Measurements from ENCODE around the gene BSDC1. TPM values are rescaled to one million over a fixed set of nuclear protein-coding genes. Genes with fewer than 3 reads are reported as not detected.

The BSDC1 gene
- total and polyA plus RNA-seq, 12 donors, result 21.4 to 49.4 (median 44.3) TPM

- no peaks in the 10 kb centered on the region for H3K9me3 ChIP-seq
- H3K27me3 ChIP-seq, result no peaks in the 10 kb centered on the region
- no peak overlapping the region for H3K27ac ChIP-seq
- DNase-seq (no peak), ATAC-seq (no peak)
- no peak for TF ChIP-seq CTCF (IDR thresholded peaks at IDR 0.05)
- WGBS, 2 donors, result 87 to 93% methylated on average over 4 of the region's 4 CpGs
- intact Hi-C loops (cut with DNase I), result loop anchor here in 2 of 10 donors (1.0 to 10.0 kb wide), 2 partner anchors 24 to 369 kb away; no protein-coding TSS in a partner anchor
- H3K4me3 ChIP-seq, result no peak overlapping the region
- no peaks in the 10 kb centered on the region for H3K36me3 ChIP-seq
- H3K4me1 ChIP-seq, result peaks cover 0 to 6% (median 0%) of the 10 kb centered on the region in 9 donors
Observed at GRCh38 chr1:32405672-32406467, 11.6 kb upstream of the BSDC1 start.

GRCh38 chr1:32404946-32405345 is 10.7 kb upstream of the BSDC1 start:
- Histone ChIP-seq H3K36me3 (no peaks in the 10 kb centered on the region), H3K27ac (no peak overlapping the region), H3K27me3 (no peaks in the 10 kb centered on the region), H3K4me1 (peaks cover 0 to 8% (median 0%) of the 10 kb centered on the region in 9 donors), H3K9me3 (no peaks in the 10 kb centered on the region), H3K4me3 (no peak overlapping the region)
- 36 to 44% methylated on average over 2 of the region's 2 CpGs for WGBS, 2 donors
- intact Hi-C loops (cut with DNase I), result loop anchor here in 3 of 10 donors (1.0 to 10.0 kb wide), 3 partner anchors 25 to 370 kb away; no protein-coding TSS in a partner anchor
- ATAC-seq, result no peak
- TF ChIP-seq CTCF (IDR thresholded peaks at IDR 0.05), result no peak
- no peak for DNase-seq

- Histone ChIP-seq H3K27me3 (no peaks in the 10 kb centered on the region), H3K36me3 (no peaks in the 10 kb centered on the region), H3K4me3 (no peak overlapping the region), H3K9me3 (no peaks in the 10 kb centered on the region), H3K4me1 (peaks cover 0 to 8% (median 0%) of the 10 kb centered on the region in 9 donors), H3K27ac (peak overlapping the region in 5 of 10 donors; percentile 47 to 70 (median 64))
- peak; percentile 85 to 87 for DNase-seq
- peak; percentile 85 to 93 (median 90) for TF ChIP-seq CTCF (IDR thresholded peaks at IDR 0.05)
- 39 to 40% methylated on average over 13 of the region's 13 CpGs for whole genome bisulfite sequencing, 2 donors
- peak; percentile 94 to 99 (median 97) for ATAC-seq
- intact Hi-C loops (cut with DNase I), result loop anchor here in 4 of 10 donors (1.0 to 10.0 kb wide), 4 partner anchors 13 to 374 kb away; no protein-coding TSS in a partner anchor
Observed at GRCh38 chr1:32400876-32401631, 6.8 kb upstream of the BSDC1 start.

DNA sequence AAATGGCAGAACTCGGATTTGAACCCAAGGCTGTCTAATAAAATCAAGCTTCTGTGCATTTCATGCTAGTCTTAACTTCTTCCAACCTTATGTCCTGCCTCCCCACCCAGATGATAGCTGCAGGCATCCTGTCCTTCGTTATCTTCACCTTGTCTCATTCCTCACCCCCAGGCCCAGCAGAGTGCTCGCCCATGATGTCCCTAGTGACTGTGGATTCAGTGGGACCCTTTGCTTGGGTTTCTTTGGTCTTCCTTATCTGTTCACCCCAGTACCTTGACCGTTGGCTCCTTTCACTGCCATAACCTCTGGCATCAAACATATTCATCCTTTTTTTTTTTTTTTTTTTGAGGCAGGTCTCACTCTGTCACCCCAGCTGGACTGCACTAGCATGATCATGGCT is 5.6 kb upstream of the BSDC1 start:
- 72 to 77% methylated on average over 4 of the region's 4 CpGs for WGBS, 2 donors
- peaks cover 0 to 17% (median 6%) of the 10 kb centered on the region in 9 donors for H3K4me1 ChIP-seq
- TF ChIP-seq CTCF (IDR thresholded peaks at IDR 0.05), result no peak

More for the DNA sequence above, 5.6 kb upstream of the BSDC1 start:
- no peak overlapping the region for H3K27ac ChIP-seq
- ATAC-seq (no peak), DNase-seq (no peak)
- H3K36me3 ChIP-seq, result no peaks in the 10 kb centered on the region
- no peak overlapping the region for H3K4me3 ChIP-seq
- H3K9me3 ChIP-seq, result no peaks in the 10 kb centered on the region
- no peaks in the 10 kb centered on the region for H3K27me3 ChIP-seq
- intact Hi-C loops (cut with DNase I), result loop anchor here in 4 of 10 donors (2.0 to 10.0 kb wide), 5 partner anchors 15 to 675 kb away; no protein-coding TSS in a partner anchor

Measured in heart right ventricle (tissue), 16 donors.